ENCODE data around the gene PFKFB4.

Gene PFKFB4

DNA sequence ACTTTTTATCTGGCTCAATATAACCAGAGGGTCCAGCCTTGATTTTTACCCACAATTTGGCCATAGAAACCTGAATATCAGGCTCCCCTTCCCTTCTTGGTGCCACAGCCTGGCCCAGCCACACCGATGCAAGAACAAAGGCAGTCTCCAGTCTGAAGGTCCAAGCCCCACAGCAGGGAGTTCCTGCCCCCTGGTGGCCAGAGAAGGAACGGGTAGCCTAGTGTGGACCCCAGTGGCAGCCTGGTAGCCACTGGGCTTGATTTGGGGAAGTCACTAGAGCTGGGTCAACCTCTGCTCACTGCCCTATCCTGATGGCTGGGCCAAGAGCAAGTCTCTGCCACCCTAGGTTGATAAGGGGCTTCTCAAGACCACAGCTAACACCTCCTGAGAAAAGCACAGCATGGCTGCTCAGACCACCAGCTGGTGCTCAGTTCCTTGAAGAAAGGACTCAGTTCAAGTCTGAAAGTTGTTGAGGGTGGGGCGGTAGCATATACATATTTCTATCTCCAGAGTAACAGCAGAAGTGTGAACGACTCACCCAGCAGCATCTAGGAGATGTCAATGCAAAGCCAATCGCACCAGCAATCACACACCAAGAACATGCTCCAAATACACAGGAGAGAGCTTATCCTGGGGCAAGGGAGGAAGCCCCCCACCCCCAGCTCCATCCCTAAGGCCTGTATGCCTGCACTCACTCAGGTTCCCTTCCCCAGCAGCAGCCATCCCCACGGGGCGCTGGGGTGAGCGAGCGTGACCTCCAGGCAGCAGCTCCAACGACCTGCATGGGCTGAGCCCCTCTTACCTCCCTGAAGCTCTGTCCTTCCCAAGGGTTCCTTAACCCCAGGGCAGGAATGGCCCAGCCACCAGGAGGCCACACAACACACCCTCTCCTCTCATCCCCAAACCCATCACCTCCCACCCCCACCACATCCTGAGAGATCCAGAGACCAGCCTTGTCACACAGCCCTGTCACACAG lies 7.6 kb downstream of the PFKFB4 start:
- peak; percentile 95 for TF ChIP-seq CTCF (conservative IDR thresholded peaks at IDR 0.05)
- H3K27ac ChIP-seq: peak overlapping the region; percentile 24; the same call in 1 of the 2 replicates

GRCh38 chr3:48548126-48548525 lies 8.5 kb downstream of the PFKFB4 start:
- H3K27ac ChIP-seq: peak overlapping the region; percentile 24; the same call in 1 of the 2 replicates

DNA sequence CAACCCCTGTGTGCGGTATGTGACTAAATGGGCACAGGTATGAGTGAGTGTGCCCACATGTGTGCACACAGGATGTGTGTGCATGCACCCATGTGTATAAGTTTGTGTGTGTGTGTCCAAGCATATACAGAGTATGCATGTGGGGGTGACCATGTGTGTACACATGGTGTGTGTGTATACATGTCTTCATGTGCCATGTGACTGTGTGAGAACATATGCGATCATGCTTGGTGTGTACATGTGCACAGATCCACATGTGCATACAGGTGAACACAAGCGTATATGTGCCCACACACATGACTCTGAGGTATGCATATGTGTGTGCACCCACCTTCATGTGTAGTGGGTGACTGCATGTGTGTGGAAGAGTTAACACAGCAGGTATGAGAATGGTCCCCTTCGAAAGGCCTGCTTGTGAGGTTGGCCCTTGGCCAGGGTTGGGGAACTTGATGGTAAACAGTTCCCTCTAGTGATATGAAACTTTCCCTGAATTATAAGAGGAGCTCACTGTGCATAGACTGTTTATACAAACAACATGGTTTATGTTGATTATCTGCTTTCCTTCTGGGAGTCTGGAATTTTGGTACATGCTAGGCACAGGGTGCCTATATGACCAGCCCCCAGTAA lies 10.3 kb downstream of the PFKFB4 start:
- peak; percentile 32 for TF ChIP-seq CTCF (conservative IDR thresholded peaks at IDR 0.05)
- H3K27ac ChIP-seq: peak overlapping the region; percentile 20; the same call in 1 of the 2 replicates

More at GRCh38 chr3:48548126-48548525, 8.5 kb downstream of the PFKFB4 start:
- no peak for TF ChIP-seq CTCF (conservative IDR thresholded peaks at IDR 0.05)

- TF ChIP-seq CTCF (conservative IDR thresholded peaks at IDR 0.05): no peak
- peak overlapping the region; percentile 63; the same call in 1 of the 2 replicates for H3K27ac ChIP-seq
Measured at GRCh38 chr3:48544141-48544540, 12.5 kb downstream of the PFKFB4 start.

DNA sequence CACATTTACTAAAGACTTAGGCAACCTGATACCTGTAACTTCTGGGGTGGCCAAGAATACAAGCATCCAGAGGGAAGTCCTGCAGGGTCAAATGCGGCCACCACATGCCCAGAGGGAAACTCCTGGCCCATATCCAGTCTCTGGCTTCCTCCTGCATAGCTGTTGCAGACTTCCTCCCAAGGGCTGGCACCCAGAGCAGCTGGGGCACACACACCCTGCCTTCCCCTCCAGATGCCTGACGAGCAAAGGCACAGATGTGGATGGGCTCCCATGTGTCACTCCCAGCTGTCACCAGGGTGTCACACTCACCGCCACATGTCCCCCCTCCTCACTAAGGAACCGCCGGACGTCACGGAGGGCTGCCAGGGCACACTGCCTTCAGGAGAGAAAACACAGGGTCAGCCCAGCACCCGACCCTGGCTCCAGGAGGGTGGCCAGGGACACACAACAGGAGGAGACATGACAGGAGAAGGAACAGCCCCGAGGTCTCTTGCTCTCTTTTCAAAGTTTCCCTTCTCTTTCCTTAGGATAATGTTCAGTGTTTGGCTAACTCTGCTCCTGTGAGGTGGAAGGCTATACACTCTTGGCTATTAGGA lies 13.2 kb downstream of the PFKFB4 start:
- no peak for TF ChIP-seq CTCF (conservative IDR thresholded peaks at IDR 0.05)
- H3K27ac ChIP-seq: peak overlapping the region; percentile 63

DNA sequence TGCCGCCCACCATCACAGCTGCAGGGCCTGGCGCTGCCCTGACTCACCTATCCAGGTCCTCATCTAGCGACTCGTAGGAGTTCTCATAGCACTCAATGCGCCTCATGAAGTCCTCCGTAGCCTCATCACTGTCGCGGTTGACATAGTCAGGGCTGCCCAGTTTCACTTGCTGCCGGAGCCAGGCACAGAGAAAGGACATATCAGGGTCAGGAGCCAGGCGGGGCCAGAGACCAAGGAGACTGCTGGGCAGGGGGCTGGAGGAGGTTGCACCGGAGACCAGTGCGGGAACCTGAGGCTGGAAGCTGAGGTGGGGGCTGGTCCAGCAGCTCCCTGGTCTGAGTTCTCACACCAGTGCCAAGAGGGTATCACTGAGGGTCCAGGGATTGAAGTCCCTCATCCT lies 18.2 kb downstream of the PFKFB4 start:
- TF ChIP-seq CTCF (conservative IDR thresholded peaks at IDR 0.05): no peak
- H3K27ac ChIP-seq: no peak overlapping the region

DNA sequence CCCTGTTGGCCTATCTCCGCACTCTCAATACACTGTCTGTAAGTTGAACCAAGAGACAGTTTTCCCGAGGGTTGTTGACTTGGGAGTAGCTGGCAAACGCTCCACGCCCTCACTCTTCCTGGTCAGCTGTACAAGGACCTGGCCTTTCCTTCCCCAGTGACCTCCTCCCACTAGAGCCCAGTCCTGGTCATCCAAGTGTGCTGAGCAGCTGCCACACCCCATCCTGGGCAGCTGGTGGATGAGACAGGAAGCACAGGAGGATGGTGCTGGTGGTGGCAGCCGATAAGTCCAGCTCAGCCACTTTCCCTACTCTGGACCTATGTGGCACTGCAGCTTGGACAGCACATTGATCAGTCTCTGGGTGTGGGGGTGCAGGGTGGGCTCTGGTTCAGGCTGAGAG lies 19.8 kb downstream of the PFKFB4 start:
- TF ChIP-seq CTCF (conservative IDR thresholded peaks at IDR 0.05): no peak
- H3K27ac ChIP-seq: no peak overlapping the region
